ENCODE measurements around the gene ABHD8. TPM values are rescaled to one million over a fixed set of nuclear protein-coding genes. Genes with fewer than 3 reads are reported as not detected.
A peak's percentile ranks its signal among the peaks of the same experiment; 100 is the strongest.

The ABHD8 gene
- total RNA-seq, 1 experiment from 2014 or later, result 13.2 TPM

DNA sequence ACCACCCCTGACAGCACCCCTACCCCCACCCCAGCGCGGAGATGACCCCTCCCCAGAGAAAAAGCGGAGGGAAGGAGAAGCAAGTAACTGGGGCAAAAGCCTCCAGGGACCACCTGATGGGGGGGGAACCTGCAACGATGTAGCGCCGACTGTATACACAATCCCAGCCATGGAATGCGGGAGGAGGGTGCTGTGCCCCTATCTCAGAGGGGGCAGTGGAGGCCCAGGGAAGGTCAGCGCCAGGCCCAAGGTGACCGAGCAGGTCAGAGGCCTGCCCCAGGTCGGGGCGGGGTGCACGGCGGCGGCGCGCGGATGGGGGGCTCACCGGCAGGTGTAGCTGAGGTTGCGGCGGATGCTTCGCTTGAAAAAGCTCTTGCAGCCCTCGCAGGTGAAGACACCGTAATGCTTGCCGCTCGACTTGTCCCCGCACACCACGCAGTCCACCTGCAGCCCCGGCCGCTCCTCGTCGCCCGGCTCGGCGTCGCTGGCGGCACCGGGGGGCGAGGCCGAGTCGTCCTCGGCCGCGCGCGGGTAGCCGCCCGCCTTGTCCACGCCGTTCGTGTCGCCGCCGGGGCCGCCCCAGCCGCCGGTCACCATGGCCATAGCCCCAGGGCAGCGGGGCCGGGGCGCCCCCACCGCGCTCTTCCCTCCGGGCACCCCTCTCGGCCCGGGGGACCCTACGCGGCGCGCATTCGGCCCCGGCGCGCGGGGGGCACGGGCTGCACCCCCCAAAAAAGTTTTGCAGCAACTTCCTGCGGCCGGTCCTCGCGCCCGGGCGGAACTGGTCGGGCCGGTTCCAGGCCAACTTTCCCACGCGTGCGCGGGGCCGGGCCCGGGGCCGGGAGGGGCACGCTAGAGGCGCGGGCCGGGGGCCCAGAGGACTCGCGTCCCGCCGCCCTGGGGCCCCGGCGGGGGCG is 58.3 kb downstream of the ABHD8 start:
- DNase-seq (ENCODE audit: low spot score) (no peak), ATAC-seq (no peak)
- Mint-ChIP-seq H3K27me3 (ENCODE audit: low read depth) (no peaks in the 10 kb centered on the region), H3K9me3 (no peaks in the 10 kb centered on the region), H3K36me3 (no peaks in the 10 kb centered on the region), H3K4me3 (peak overlapping the region; percentile 97), H3K4me1 (peaks cover 57% of the 10 kb centered on the region), H3K27ac (peak overlapping the region; percentile 95)
- CTCF ChIA-PET, result interaction anchor here (1.4 to 3.7 kb wide), 4 partner anchors 9 to 530 kb away, joined by 4 to 11 read pairs (median 7); no protein-coding TSS in a partner anchor
- POLR2A ChIA-PET, result interaction anchor here (1.0 to 2.3 kb wide), 4 partner anchors 8 to 30 kb away, joined by 4 to 9 read pairs (median 8); partner anchors contain the start of gene USE1
- TF ChIP-seq JUN (CRISPR knock-in tag; IDR thresholded peaks at IDR 0.05) (no peak), ARID4B (CRISPR knock-in tag; IDR thresholded peaks at IDR 0.05; ENCODE audit: borderline replicate concordance) (no peak), ESRRA (CRISPR knock-in tag; IDR thresholded peaks at IDR 0.05; ENCODE audit: borderline replicate concordance) (peak; percentile 94; the same call in 1 of the 2 replicates), TCF7 (CRISPR knock-in tag; IDR thresholded peaks at IDR 0.05; ENCODE audit: low read depth) (peak; percentile 77), SMAD4 (CRISPR knock-in tag; IDR thresholded peaks at IDR 0.05) (no peak), NFE2L1 (CRISPR knock-in tag; IDR thresholded peaks at IDR 0.05) (no peak), ATF2 (CRISPR knock-in tag; IDR thresholded peaks at IDR 0.05; ENCODE audit: borderline replicate concordance, low read depth) (no peak), FOXP1 (CRISPR knock-in tag; IDR thresholded peaks at IDR 0.05; ENCODE audit: borderline replicate concordance) (peak; percentile 65; the same call in 1 of the 2 replicates), GTF2I (CRISPR knock-in tag; conservative IDR thresholded peaks at IDR 0.05) (peak; percentile 55; the same call in 1 of the 2 replicates), SP1 (CRISPR knock-in tag; conservative IDR thresholded peaks at IDR 0.05) (0 out of 2 replicates have a peak, but pooled peaks have one; percentile 21), ZNF423 (CRISPR knock-in tag; IDR thresholded peaks at IDR 0.05) (no peak), ZNF512 (CRISPR knock-in tag; IDR thresholded peaks at IDR 0.05; ENCODE audit: borderline replicate concordance) (no peak), PRDM15 (CRISPR knock-in tag; IDR thresholded peaks at IDR 0.05) (no peak)
- TF ChIP-seq, protein P1, sequence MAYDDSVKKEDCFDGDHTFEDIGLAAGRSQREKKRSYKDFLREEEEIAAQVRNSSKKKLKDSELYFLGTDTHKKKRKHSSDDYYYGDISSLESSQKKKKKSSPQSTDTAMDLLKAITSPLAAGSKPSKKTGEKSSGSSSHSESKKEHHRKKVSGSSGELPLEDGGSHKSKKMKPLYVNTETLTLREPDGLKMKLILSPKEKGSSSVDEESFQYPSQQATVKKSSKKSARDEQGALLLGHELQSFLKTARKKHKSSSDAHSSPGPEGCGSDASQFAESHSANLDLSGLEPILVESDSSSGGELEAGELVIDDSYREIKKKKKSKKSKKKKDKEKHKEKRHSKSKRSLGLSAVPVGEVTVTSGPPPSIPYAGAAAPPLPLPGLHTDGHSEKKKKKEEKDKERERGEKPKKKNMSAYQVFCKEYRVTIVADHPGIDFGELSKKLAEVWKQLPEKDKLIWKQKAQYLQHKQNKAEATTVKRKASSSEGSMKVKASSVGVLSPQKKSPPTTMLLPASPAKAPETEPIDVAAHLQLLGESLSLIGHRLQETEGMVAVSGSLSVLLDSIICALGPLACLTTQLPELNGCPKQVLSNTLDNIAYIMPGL (CRISPR knock-in tag; IDR thresholded peaks at IDR 0.05), result no peak
- TF ChIP-seq, protein P2, sequence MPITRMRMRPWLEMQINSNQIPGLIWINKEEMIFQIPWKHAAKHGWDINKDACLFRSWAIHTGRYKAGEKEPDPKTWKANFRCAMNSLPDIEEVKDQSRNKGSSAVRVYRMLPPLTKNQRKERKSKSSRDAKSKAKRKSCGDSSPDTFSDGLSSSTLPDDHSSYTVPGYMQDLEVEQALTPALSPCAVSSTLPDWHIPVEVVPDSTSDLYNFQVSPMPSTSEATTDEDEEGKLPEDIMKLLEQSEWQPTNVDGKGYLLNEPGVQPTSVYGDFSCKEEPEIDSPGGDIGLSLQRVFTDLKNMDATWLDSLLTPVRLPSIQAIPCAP (CRISPR knock-in tag; IDR thresholded peaks at IDR 0.05), result 0 out of 2 replicates have a peak, but pooled peaks have one; percentile 34
- TF ChIP-seq, protein P3, sequence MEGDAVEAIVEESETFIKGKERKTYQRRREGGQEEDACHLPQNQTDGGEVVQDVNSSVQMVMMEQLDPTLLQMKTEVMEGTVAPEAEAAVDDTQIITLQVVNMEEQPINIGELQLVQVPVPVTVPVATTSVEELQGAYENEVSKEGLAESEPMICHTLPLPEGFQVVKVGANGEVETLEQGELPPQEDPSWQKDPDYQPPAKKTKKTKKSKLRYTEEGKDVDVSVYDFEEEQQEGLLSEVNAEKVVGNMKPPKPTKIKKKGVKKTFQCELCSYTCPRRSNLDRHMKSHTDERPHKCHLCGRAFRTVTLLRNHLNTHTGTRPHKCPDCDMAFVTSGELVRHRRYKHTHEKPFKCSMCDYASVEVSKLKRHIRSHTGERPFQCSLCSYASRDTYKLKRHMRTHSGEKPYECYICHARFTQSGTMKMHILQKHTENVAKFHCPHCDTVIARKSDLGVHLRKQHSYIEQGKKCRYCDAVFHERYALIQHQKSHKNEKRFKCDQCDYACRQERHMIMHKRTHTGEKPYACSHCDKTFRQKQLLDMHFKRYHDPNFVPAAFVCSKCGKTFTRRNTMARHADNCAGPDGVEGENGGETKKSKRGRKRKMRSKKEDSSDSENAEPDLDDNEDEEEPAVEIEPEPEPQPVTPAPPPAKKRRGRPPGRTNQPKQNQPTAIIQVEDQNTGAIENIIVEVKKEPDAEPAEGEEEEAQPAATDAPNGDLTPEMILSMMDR (IDR thresholded peaks at IDR 0.05), result no peak
- TF ChIP-seq, protein P4, sequence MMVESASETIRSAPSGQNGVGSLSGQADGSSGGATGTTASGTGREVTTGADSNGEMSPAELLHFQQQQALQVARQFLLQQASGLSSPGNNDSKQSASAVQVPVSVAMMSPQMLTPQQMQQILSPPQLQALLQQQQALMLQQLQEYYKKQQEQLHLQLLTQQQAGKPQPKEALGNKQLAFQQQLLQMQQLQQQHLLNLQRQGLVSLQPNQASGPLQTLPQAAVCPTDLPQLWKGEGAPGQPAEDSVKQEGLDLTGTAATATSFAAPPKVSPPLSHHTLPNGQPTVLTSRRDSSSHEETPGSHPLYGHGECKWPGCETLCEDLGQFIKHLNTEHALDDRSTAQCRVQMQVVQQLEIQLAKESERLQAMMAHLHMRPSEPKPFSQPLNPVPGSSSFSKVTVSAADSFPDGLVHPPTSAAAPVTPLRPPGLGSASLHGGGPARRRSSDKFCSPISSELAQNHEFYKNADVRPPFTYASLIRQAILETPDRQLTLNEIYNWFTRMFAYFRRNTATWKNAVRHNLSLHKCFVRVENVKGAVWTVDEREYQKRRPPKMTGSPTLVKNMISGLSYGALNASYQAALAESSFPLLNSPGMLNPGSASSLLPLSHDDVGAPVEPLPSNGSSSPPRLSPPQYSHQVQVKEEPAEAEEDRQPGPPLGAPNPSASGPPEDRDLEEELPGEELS (CRISPR knock-in tag; IDR thresholded peaks at IDR 0.05), result 0 out of 2 replicates have a peak, but pooled peaks have one; percentile 20

Measured in WTC11 (cell line).